Activated gamma-delta T cell (primary cell): ENCODE data around the gene UBASH3A.

Experiments
- DNase-seq: peaks from one replicate; lab custom pipeline; 2025; lab: John Stamatoyannopoulos, UW

The UBASH3A gene

DNA sequence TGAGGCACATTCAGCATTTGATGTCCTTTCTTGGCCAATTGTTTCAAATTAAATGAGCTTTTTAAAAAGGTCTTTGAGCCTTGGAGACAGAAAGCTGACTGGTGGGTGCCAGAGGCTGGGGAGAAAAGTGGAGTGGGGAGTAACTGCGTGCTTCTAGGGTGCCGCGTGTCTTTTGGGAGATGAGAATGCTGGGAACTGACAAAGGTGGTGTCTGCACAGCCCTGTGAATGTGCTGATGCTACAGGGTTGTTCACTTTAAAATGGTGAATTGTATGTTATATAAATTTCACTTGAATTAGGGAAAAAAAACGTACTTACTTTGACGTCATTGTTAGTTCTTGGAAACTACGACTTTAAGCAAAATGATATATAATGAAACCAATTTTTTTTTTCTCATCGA lies 29.2 kb upstream of the UBASH3A start:
- no peak for DNase-seq

GRCh38 chr21:42374864-42375499 lies 28.7 kb upstream of the UBASH3A start:
- no peak for DNase-seq

- DNase-seq = no peak
Measured at GRCh38 chr21:42375506-42375905, 28.2 kb upstream of the UBASH3A start.

GRCh38 chr21:42375966-42376337 lies 27.8 kb upstream of the UBASH3A start:
- DNase-seq = no peak

DNA sequence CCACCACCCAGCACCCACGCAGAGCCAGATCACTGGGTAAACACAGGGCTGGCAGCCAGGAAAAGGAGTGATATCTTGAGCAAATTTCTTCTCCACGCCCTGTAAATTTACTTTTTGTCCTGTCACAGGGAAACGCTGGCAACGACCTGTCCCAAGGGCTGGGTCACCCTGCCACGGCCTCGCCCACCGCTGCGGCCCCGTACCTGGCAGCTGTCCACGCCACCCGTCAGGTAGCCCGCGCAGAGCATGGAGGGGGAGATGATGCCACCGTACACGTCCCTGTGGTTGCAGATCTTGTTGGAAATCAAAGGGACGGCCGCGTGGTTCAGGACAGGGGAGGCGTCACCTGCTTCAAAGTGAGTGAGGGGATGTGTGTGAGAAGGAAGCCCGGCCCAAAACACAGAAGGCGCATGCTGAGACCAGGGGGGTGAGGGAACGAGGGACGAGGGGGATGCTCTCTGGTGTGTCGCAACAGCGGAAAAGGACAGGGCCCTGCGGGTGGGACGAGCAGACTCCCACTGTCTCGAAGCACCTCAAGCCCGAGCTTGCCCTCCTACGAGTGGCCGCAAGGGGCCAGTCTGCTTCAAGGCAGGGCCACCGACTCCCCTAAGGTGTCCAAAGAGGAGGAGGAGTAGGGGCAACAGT lies 27.2 kb upstream of the UBASH3A start:
- DNase-seq = peak; percentile 46

GRCh38 chr21:42377211-42377950 lies 26.3 kb upstream of the UBASH3A start:
- no peak for DNase-seq

GRCh38 chr21:42377951-42378340 lies 25.8 kb upstream of the UBASH3A start:
- DNase-seq = no peak

DNA sequence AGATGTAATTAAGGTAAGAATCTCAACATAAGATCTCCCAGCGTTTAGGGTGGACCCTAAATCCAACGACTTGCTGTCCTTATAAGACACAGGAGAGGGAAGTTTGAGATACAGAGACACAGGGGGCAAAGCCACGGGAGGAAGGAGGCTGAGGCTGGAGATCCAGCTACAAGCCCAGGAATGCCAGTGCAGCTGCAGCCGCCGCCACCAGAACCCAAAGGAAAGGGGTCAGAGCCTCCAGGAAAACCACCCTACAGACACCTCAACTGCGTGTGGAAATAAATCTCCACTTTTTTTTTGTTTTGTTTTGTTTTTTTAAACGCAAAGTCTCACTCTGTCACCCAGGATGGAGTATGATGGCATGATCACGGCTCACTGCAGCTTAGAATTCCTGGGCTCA lies 25.3 kb upstream of the UBASH3A start:
- DNase-seq = no peak

DNA sequence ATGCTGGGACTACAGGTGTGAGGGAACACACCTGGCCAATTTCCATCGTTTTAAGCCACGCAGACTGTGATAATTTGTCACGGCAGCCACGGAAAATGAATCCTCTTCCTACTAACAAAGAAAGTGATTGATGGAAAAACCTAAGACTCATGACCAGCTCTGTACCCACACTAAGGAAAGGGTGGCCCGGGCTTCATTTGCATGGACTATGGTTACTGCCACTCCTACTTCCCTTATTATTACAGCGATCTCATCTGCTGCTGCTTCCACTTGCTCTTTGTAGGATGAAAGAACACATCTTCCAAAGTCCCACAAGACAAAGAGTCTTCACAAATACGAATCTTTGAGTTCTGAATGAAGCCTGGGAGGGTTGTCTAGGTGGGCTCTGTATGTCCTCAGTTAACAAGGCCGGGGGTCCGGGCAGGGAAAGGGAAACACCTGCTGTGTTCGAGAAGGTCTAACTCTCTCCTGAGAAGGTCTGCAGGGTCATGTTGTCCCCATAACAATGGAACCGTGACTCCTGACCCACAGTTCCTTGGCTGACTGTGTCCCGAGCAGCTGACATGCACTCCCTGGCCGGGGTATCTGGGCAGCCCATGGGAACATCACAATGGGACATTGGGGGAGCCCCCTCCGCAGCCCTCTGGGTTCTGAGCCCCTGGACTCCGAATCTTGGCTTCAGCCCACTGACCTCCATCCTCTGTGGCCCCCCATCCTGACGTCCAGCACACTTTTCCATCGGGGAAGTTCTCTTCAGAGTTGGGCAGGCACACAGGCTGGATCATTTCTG lies 24.1 kb upstream of the UBASH3A start:
- no peak for DNase-seq

DNA sequence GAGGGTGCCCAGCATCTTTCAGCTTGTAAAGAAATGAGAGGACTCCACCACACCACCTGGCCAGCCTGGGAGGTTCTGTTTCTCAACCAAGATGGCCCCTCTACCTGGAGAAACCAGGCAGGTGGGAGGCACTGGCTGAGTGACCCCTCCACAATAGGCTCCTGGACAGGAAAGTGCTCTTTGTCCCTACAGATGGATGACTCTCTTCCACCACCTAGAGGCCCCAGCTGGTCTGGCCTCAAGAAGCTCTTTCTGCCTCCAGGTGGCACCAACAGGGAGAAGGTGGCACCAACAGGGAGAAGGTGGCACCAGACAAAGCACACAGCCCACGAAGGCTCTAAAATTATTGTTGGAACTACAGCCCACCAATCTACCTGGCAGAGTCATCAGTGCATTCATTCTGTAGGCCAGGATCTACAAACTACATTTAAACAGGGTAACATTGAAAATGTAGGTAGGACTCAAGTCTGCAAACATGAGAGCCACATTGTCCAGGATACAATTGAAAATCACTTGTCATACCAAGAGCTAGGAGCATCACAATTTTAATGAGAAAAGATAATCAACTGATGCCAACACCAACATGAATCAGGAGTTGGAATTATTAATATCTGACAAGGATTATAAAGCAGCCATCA lies 22.2 kb upstream of the UBASH3A start:
- no peak for DNase-seq

- no peak for DNase-seq
Measured at GRCh38 chr21:42382915-42383314, 20.8 kb upstream of the UBASH3A start.

DNA sequence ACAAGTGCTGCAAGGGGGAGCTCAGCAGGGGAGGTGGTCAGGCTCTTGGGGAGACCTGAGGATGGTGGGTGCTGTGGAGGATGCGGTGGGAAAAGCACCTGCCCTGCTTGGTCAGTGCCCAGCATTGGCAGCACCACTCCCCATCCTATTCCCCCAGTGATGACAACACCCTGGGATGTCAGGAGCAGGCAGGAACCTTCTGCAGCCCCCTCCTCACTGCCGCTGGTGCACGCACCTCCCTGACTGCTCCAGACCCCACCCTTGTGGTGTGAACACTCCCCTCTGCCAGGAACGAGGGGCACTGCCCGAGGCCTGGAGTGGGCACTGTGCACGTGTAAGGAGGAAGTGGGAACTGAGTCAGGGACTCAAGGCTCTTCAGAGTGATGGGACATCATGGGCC lies 20.4 kb upstream of the UBASH3A start:
- no peak for DNase-seq

DNA sequence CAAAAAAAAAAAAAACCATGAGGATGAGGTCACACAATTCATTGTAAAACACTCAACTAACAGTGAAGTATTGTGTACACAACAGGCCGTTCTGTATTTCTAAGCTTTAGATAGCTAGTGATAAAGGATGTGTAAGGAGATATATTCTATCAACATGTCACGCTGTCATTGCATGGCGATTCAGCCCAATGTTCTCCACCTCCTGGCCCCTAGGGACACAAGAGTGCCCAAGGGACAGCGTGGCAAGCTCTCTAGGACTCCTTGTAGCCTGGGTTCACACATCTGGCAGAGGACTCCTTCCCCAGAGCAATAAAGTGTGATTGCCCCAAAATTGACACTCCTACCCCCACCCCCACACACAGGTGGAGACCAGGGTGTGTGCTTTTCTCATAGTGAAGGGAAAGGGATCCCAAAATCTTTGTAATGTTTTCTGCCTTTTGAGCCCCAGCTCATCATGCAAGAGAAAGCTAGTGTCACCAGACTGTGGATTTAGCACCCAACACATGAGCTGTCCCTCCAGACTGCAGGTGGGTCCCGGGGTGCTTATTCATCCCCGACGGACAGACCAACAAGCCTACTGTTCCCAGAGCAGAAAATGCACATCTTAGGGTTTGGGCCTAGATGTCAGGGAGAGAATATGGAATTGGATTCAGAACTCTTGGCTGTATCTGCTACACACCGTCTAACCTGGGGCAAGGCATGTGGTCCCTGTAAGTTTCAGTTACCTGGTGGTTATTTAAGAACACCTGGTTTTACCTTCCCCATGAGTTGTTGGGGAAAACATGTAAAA lies 19.4 kb upstream of the UBASH3A start:
- no peak for DNase-seq

- no peak for DNase-seq
Measured at GRCh38 chr21:42384989-42385388, 18.7 kb upstream of the UBASH3A start.

GRCh38 chr21:42385619-42386018 lies 18.1 kb upstream of the UBASH3A start:
- no peak for DNase-seq

DNA sequence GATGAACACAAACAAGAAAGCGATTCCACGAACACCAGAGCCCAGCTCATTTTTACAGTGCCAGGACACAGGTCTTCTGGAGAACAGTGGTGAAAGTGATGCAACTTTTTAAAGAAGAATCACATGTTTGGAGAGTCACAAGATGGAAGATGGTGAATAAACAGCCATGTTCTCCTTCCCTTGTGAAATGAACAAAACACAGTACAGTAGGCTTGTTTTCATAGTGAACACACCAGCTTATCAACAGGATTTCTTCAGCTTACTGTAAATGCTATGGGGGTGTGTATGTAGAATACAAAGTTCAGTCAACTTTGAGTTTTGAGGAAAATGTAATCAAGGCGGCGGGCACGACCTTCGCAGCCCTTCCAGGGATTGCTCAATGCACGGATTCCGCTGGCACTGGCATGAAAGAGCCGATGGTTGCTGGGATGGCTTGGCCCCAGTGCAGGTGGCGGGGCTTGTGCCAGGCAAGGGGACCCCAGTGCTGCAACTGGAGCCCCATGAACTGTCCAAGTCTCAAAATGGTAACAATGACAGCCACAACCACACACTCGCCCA lies 17.6 kb upstream of the UBASH3A start:
- DNase-seq = no peak

DNA sequence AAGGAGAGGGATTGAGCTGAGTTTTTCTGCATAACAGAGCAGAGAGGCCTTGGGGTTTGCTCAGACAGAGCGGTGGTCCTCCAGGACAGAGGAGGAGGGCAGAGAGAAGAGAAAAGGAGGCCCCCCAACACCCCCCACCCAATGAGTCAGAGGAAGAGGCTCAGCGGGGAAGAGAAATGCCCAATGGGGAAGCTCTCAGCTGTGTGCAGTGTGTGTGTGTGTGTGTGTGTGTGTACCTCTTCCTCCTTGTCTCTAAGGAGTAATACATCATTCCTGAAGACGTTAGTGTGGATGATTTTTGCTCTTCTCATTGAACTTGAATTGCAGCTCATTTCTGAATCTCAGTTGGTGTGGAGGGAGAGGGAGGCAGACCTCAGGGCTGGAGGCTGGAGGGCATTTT lies 16.5 kb upstream of the UBASH3A start:
- no peak for DNase-seq

DNA sequence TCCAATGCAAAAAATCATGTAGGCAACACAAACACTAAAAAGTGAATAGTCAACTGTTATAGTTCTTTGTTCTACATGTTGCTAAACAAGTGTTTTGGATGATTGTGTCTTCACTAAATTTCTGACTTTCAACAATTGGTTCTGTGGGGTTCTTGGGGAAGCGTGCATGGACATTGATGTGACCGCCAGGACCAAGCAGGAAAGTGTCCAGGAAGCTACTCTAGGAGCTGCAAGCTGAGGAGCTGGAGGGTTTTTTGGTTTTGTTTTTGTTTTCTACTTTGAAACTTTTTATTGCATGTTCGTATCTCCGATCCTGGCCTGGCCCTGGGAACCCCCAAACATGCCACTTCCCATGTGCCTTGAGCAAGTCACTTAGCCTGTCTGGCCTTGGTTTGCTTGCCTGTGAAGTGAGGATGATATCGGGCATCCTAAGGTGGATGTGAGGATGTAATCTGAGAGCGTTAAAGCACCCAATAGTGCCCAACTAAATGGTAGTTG lies 15.8 kb upstream of the UBASH3A start:
- DNase-seq = no peak

- no peak for DNase-seq
Measured at GRCh38 chr21:42388740-42389448, 14.8 kb upstream of the UBASH3A start.

- no peak for DNase-seq
Measured at GRCh38 chr21:42389449-42389835, 14.3 kb upstream of the UBASH3A start.
